ENCODE data around the gene SOX11.

The SOX11 gene

DNA sequence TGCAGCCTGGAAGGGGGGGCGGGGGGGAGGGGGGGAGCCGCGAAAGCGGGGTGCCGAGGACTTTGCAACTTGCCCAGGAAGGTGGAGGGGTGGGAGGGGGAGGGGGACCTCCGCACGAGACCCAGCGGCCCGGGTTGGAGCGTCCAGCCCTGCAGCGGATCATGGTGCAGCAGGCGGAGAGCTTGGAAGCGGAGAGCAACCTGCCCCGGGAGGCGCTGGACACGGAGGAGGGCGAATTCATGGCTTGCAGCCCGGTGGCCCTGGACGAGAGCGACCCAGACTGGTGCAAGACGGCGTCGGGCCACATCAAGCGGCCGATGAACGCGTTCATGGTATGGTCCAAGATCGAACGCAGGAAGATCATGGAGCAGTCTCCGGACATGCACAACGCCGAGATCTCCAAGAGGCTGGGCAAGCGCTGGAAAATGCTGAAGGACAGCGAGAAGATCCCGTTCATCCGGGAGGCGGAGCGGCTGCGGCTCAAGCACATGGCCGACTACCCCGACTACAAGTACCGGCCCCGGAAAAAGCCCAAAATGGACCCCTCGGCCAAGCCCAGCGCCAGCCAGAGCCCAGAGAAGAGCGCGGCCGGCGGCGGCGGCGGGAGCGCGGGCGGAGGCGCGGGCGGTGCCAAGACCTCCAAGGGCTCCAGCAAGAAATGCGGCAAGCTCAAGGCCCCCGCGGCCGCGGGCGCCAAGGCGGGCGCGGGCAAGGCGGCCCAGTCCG is 540 bp downstream of the SOX11 start:
- DNase-seq (ENCODE audit: low read depth), result peak; percentile 66
- no peaks in the 10 kb centered on the region for H3K36me3 ChIP-seq (ENCODE audit: control insufficient read depth, insufficient read depth, low read length, severe bottlenecking)

GRCh38 chr2:5693287-5694201 is 1.4 kb downstream of the SOX11 start:
- DNase-seq (ENCODE audit: low read depth), result peak; percentile 62
- peaks cover 4% of the 10 kb centered on the region for H3K9me3 ChIP-seq (ENCODE audit: control insufficient read depth, low read length)
- H3K4me3 ChIP-seq (ENCODE audit: low read length), result no peak overlapping the region
- no peaks in the 10 kb centered on the region for H3K4me1 ChIP-seq (ENCODE audit: control insufficient read depth, insufficient read depth, low read length)
- H3K27me3 ChIP-seq (replicated peaks; ENCODE audit: control insufficient read depth, insufficient read depth, low read length), result peaks cover 40% of the 10 kb centered on the region
- H3K36me3 ChIP-seq (ENCODE audit: control insufficient read depth, insufficient read depth, low read length, severe bottlenecking), result no peaks in the 10 kb centered on the region
- no peak overlapping the region for H3K9ac ChIP-seq (ENCODE audit: low read length)

More for the DNA sequence above, 540 bp downstream of the SOX11 start:
- H3K4me3 ChIP-seq (ENCODE audit: low read length), result no peak overlapping the region
- no peak overlapping the region for H3K9ac ChIP-seq (ENCODE audit: low read length)
- peaks cover 39% of the 10 kb centered on the region for H3K27me3 ChIP-seq (replicated peaks; ENCODE audit: control insufficient read depth, insufficient read depth, low read length)
- no peaks in the 10 kb centered on the region for H3K4me1 ChIP-seq (ENCODE audit: control insufficient read depth, insufficient read depth, low read length)
- H3K9me3 ChIP-seq (ENCODE audit: control insufficient read depth, low read length), result peaks cover 4% of the 10 kb centered on the region

- peak; percentile 66 for DNase-seq (ENCODE audit: low read depth)
- no peaks in the 10 kb centered on the region for H3K36me3 ChIP-seq (ENCODE audit: control insufficient read depth, insufficient read depth, low read length, severe bottlenecking)
Observed at GRCh38 chr2:5694306-5694705, 2.1 kb downstream of the SOX11 start.

DNA sequence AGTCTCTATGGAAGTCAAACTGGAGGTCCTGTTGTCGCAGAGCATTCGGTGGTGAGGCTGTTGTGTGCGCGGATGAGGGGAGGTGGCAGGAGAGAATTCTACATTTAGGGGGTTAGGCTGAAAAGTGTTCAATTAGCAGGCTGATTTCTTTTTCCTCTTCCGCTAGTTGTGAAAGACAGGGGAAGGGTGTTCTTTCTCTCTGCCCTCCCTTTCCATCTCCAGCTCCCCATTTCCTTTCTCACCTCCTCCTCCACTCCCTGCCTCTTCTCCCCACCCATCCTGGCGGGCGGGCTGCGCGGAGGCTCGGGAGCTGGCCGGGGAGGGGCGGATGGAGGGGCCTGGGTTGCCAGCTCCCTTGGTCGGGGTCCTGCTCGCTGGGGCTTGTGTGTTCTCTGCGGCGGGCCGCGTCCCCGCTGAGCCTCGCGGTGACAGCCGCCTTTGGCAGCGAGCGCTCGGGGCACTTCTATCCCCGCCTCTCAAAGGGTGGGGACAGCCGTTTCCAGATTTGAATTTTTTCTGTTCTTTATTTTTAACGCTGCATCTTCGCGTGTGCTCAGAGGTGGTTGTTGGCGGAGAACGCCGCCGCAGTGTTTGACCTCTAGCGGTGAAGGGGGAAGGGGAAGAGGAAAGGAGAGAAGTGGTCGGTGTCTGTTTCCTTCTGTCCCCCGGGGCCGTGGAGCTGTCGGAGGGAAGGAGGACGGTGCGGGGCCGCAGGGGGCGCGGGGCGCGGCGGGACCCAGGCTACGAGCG is 3.6 kb downstream of the SOX11 start:
- peak; percentile 74 for DNase-seq (ENCODE audit: low read depth)
- Histone ChIP-seq H3K9ac (ENCODE audit: low read length) (no peak overlapping the region), H3K4me3 (ENCODE audit: low read length) (peak overlapping the region; percentile 65), H3K4me1 (ENCODE audit: control insufficient read depth, insufficient read depth, low read length) (no peaks in the 10 kb centered on the region), H3K27me3 (replicated peaks; ENCODE audit: control insufficient read depth, insufficient read depth, low read length) (peaks cover 30% of the 10 kb centered on the region), H3K9me3 (ENCODE audit: control insufficient read depth, low read length) (no peaks in the 10 kb centered on the region), H3K36me3 (ENCODE audit: control insufficient read depth, insufficient read depth, low read length, severe bottlenecking) (no peaks in the 10 kb centered on the region)

More at GRCh38 chr2:5694306-5694705, 2.1 kb downstream of the SOX11 start:
- Histone ChIP-seq H3K4me3 (ENCODE audit: low read length) (no peak overlapping the region), H3K4me1 (ENCODE audit: control insufficient read depth, insufficient read depth, low read length) (no peaks in the 10 kb centered on the region), H3K9me3 (ENCODE audit: control insufficient read depth, low read length) (peaks cover 4% of the 10 kb centered on the region), H3K27me3 (replicated peaks; ENCODE audit: control insufficient read depth, insufficient read depth, low read length) (peaks cover 40% of the 10 kb centered on the region), H3K9ac (ENCODE audit: low read length) (no peak overlapping the region)

GRCh38 chr2:5696404-5696944 is 4.3 kb downstream of the SOX11 start:
- Histone ChIP-seq H3K9me3 (ENCODE audit: control insufficient read depth, low read length) (no peaks in the 10 kb centered on the region), H3K9ac (ENCODE audit: low read length) (no peak overlapping the region), H3K4me3 (ENCODE audit: low read length) (peak overlapping the region; percentile 65), H3K27me3 (replicated peaks; ENCODE audit: control insufficient read depth, insufficient read depth, low read length) (peaks cover 28% of the 10 kb centered on the region), H3K4me1 (ENCODE audit: control insufficient read depth, insufficient read depth, low read length) (no peaks in the 10 kb centered on the region), H3K36me3 (ENCODE audit: control insufficient read depth, insufficient read depth, low read length, severe bottlenecking) (no peaks in the 10 kb centered on the region)
- DNase-seq (ENCODE audit: low read depth), result peak; percentile 73

DNA sequence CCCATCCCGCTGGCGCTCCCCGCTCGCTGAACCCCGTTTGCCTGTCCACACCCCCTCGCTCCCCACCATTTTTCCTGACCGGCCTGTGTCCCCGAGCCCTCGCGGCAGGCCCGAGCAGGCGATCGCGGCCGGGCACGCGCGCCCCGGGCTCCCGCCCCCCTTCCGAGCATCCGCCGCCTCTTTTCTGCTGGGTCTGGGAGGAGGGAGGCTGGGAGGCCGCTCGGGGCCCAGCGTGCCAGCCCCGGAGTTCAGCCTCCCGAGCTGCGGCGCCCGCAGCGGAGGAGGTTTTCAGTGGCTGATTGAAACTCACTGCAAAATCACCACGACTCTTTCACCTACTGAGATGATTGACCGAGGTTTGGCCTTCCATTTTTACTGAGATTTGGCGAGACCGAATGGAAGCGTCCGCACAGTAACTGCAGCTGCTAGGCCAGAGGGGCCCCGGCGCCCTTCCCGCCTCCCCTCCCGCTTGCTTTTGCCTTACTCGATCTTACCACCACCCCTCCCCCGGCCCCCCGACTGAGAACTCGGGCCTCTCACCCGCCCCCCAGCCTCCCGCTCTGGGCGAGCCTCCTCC is 4.8 kb downstream of the SOX11 start:
- peak overlapping the region; percentile 65 for H3K4me3 ChIP-seq (ENCODE audit: low read length)
- H3K9ac ChIP-seq (ENCODE audit: low read length), result no peak overlapping the region
- H3K9me3 ChIP-seq (ENCODE audit: control insufficient read depth, low read length), result no peaks in the 10 kb centered on the region
- no peaks in the 10 kb centered on the region for H3K4me1 ChIP-seq (ENCODE audit: control insufficient read depth, insufficient read depth, low read length)
- peak; percentile 87 for DNase-seq (ENCODE audit: low read depth)
- no peaks in the 10 kb centered on the region for H3K36me3 ChIP-seq (ENCODE audit: control insufficient read depth, insufficient read depth, low read length, severe bottlenecking)
- H3K27me3 ChIP-seq (replicated peaks; ENCODE audit: control insufficient read depth, insufficient read depth, low read length), result peaks cover 28% of the 10 kb centered on the region

DNA sequence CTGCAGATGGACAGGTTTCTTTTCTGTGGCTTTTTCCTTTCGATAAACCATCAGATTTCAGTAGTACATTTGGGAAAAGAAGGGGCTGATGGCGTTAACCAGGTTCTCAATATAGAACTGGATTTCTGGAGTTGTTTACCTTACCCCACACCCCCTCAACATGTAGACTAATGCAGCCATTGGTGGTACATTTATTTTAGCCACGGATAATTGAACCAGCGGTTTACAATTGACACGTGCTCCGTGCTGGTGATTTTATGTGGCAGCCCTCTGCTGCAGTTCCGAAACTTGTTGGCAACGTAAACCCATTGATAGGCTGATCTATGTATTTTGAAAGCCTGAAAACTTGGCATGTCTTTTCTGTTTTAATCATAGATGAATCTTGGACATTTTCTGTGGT is 5.4 kb downstream of the SOX11 start:
- no peak overlapping the region for H3K9ac ChIP-seq (ENCODE audit: low read length)
- H3K4me3 ChIP-seq (ENCODE audit: low read length), result no peak overlapping the region
- H3K27me3 ChIP-seq (replicated peaks; ENCODE audit: control insufficient read depth, insufficient read depth, low read length), result peaks cover 28% of the 10 kb centered on the region
- H3K36me3 ChIP-seq (ENCODE audit: control insufficient read depth, insufficient read depth, low read length, severe bottlenecking), result no peaks in the 10 kb centered on the region
- DNase-seq (ENCODE audit: low read depth), result no peak
- H3K9me3 ChIP-seq (ENCODE audit: control insufficient read depth, low read length), result no peaks in the 10 kb centered on the region
- H3K4me1 ChIP-seq (ENCODE audit: control insufficient read depth, insufficient read depth, low read length), result no peaks in the 10 kb centered on the region

GRCh38 chr2:5698134-5698533 is 6.0 kb downstream of the SOX11 start:
- Histone ChIP-seq H3K4me3 (ENCODE audit: low read length) (no peak overlapping the region), H3K9ac (ENCODE audit: low read length) (no peak overlapping the region), H3K4me1 (ENCODE audit: control insufficient read depth, insufficient read depth, low read length) (no peaks in the 10 kb centered on the region), H3K9me3 (ENCODE audit: control insufficient read depth, low read length) (no peaks in the 10 kb centered on the region), H3K27me3 (replicated peaks; ENCODE audit: control insufficient read depth, insufficient read depth, low read length) (peaks cover 28% of the 10 kb centered on the region), H3K36me3 (ENCODE audit: control insufficient read depth, insufficient read depth, low read length, severe bottlenecking) (no peaks in the 10 kb centered on the region)
- DNase-seq (ENCODE audit: low read depth), result no peak

DNA sequence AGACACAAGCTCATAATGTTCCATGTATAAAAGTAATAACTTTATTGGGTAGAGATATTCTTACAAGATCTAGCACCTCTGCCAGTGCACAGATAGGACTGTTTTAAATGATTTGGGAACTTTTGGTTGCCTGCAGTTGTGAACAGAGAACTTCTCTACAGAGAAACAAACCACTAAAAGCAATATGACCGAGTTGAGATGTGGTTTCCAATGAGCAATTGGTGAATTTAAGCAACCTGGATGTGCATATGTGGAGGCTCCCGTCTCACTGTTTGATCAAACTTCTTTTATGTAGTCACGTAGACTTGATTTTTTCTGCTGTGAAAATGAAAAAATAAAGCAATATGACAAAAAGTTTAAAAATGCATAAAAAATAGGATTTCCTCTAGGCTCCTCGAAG is 7.8 kb downstream of the SOX11 start:
- Histone ChIP-seq H3K9ac (ENCODE audit: low read length) (no peak overlapping the region), H3K27me3 (replicated peaks; ENCODE audit: control insufficient read depth, insufficient read depth, low read length) (peaks cover 25% of the 10 kb centered on the region), H3K4me1 (ENCODE audit: control insufficient read depth, insufficient read depth, low read length) (no peaks in the 10 kb centered on the region), H3K4me3 (ENCODE audit: low read length) (no peak overlapping the region), H3K9me3 (ENCODE audit: control insufficient read depth, low read length) (no peaks in the 10 kb centered on the region), H3K36me3 (ENCODE audit: control insufficient read depth, insufficient read depth, low read length, severe bottlenecking) (no peaks in the 10 kb centered on the region)
- DNase-seq (ENCODE audit: low read depth), result no peak

DNA sequence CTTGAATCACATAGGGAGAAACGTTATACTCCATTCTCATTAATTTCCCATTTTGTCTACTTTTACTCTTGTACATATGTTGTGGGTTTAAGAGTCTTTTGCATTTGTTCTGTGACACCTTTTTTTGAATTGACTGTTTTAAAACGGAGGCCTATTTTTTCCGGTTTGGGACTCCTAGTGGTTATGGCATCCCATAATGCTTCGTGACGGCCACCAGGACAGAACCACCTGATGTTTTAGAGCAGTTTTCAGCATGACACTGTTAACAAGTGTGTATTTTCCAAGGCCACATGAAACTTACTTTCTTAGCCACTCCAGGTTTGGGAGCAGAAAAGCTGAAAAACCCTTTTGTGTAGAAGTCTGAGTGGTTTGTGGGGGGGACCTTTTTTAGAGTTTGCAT is 8.4 kb downstream of the SOX11 start:
- H3K4me3 ChIP-seq (ENCODE audit: low read length), result no peak overlapping the region

More for the DNA sequence above, 8.4 kb downstream of the SOX11 start:
- no peaks in the 10 kb centered on the region for H3K9me3 ChIP-seq (ENCODE audit: control insufficient read depth, low read length)
- no peaks in the 10 kb centered on the region for H3K36me3 ChIP-seq (ENCODE audit: control insufficient read depth, insufficient read depth, low read length, severe bottlenecking)
- H3K9ac ChIP-seq (ENCODE audit: low read length), result no peak overlapping the region
- no peak for DNase-seq (ENCODE audit: low read depth)
- H3K27me3 ChIP-seq (replicated peaks; ENCODE audit: control insufficient read depth, insufficient read depth, low read length), result peaks cover 19% of the 10 kb centered on the region
- no peaks in the 10 kb centered on the region for H3K4me1 ChIP-seq (ENCODE audit: control insufficient read depth, insufficient read depth, low read length)

Data from adipocyte (in vitro differentiated cells).